Mammary epithelial cell (primary cell): ENCODE measurements around the gene TRIM31.

Experiments used
- EZH2 ChIP-seq: IDR thresholded peaks from 2 replicates; pipeline ENCODE4 v1.6.1; 2012; ENCODE audit warnings: low read length, inconsistent platforms, borderline replicate concordance
- TF ChIP-seq, protein P1 (sequence below), 2 donors: IDR thresholded peaks in 1 of 2; conservative IDR thresholded peaks in 1 of 2; 2 replicates each; pipeline ENCODE4 v1.5.1; 2011 to 2012; ENCODE audit warnings: inconsistent platforms in 2 of 2, low read length in 2 of 2, mild to moderate bottlenecking in 2 of 2, control low read depth in 1 of 2, low read depth in 1 of 2; ENCODE audit not compliant: insufficient read depth in 1 of 2; ENCODE audit errors: extremely low read depth in 1 of 2

DNA sequence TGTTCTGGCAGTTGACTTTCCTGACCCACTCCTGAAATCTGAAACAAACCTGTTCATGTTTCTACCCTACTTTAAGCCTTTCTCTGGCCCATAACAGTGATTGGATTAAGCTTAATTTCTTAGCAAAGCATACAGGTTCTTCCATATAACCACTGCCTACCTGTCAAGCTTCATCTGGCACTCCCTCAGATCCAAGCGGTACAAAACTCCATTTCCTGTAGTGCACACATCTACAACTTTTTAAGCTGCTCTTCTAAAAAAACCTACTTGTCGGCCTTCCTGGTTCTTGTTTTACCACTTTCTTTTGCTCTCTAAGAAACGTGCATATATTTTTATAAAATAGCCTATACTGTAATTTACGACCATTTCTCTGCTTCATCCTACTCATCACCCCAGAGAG, 46.8 kb downstream of the TRIM31 start:
- TF ChIP-seq, protein P1, sequence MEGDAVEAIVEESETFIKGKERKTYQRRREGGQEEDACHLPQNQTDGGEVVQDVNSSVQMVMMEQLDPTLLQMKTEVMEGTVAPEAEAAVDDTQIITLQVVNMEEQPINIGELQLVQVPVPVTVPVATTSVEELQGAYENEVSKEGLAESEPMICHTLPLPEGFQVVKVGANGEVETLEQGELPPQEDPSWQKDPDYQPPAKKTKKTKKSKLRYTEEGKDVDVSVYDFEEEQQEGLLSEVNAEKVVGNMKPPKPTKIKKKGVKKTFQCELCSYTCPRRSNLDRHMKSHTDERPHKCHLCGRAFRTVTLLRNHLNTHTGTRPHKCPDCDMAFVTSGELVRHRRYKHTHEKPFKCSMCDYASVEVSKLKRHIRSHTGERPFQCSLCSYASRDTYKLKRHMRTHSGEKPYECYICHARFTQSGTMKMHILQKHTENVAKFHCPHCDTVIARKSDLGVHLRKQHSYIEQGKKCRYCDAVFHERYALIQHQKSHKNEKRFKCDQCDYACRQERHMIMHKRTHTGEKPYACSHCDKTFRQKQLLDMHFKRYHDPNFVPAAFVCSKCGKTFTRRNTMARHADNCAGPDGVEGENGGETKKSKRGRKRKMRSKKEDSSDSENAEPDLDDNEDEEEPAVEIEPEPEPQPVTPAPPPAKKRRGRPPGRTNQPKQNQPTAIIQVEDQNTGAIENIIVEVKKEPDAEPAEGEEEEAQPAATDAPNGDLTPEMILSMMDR (conservative IDR thresholded peaks at IDR 0.05 in 1 of 2, IDR thresholded peaks at IDR 0.05 in 1 of 2; ENCODE audit: extremely low read depth in 1 of 2, insufficient read depth in 1 of 2, low read depth in 1 of 2, low read length in 2 of 2): no peak
- TF ChIP-seq EZH2: no peak
